ENCODE measurements around the gene OR52E8. TPM values are rescaled to one million over a fixed set of nuclear protein-coding genes. Genes with fewer than 3 reads are reported as not detected.

The OR52E8 gene
- total RNA-seq, 1 donor from 2014 or later, result not detected

- Mint-ChIP-seq H3K36me3 (no peaks in the 10 kb centered on the region), H3K27ac (no peak overlapping the region), H3K9me3 (no peaks in the 10 kb centered on the region), H3K27me3 (ENCODE audit: insufficient read depth, low read depth) (no peaks in the 10 kb centered on the region), H3K4me3 (no peak overlapping the region), H3K4me1 (no peaks in the 10 kb centered on the region)
- peaks cover 3% of the 10 kb centered on the region for H3K4me1 ChIP-seq
- no peak for DNase-seq (ENCODE audit: low spot score)
- no peaks in the 10 kb centered on the region for H3F3A ChIP-seq (ENCODE audit: low read depth)
- no peak overlapping the region for H3K27ac ChIP-seq
- no peaks in the 10 kb centered on the region for H3K79me2 ChIP-seq (ENCODE audit: low read depth)
- H3K4me2 ChIP-seq, result no peak overlapping the region
- no peak overlapping the region for H3K9ac ChIP-seq
- H3K4me3 ChIP-seq, result no peak overlapping the region
- TF ChIP-seq EZH2 (IDR thresholded peaks at IDR 0.05) (no peak), CTCF (IDR thresholded peaks at IDR 0.05) (no peak), EZH2phosphoT487 (IDR thresholded peaks at IDR 0.05) (no peak)
- no peaks in the 10 kb centered on the region for H3K27me3 ChIP-seq
- H2AFZ ChIP-seq (replicated peaks), result no peak overlapping the region
- no peaks in the 10 kb centered on the region for H3K36me3 ChIP-seq
- no peaks in the 10 kb centered on the region for H4K20me1 ChIP-seq (ENCODE audit: low read depth)
- H3K9me3 ChIP-seq (ENCODE audit: low read depth), result no peaks in the 10 kb centered on the region
Observed at GRCh38 chr11:5881756-5882155, 24.3 kb upstream of the OR52E8 start.

GRCh38 chr11:5880329-5880728, 22.8 kb upstream of the OR52E8 start, which contains the start of gene OR52E4:
Gene OR52E4 (plus strand): TSS chr11:5880629. CDS start chr11:5884293, 3,664 bp downstream.
- Mint-ChIP-seq H3K27ac (no peak within 1 kb of the TSS), H3K4me1 (no peaks in the 10 kb centered on the region), H3K27me3 (ENCODE audit: insufficient read depth, low read depth) (no peaks in the 10 kb centered on the region), H3K36me3 (no peaks in the 10 kb centered on the region), H3K4me3 (no peak within 1 kb of the TSS), H3K9me3 (no peaks in the 10 kb centered on the region)
- Histone ChIP-seq H3K4me1 (peaks cover 3% of the 10 kb centered on the region), H3K4me3 (no peak within 1 kb of the TSS), H3K9me3 (ENCODE audit: low read depth) (no peaks in the 10 kb centered on the region), H3F3A (ENCODE audit: low read depth) (no peaks in the 10 kb centered on the region), H4K20me1 (ENCODE audit: low read depth) (no peaks in the 10 kb centered on the region), H3K36me3 (no peaks in the 10 kb centered on the region), H3K27me3 (no peaks in the 10 kb centered on the region), H2AFZ (replicated peaks) (no peak within 1 kb of the TSS), H3K4me2 (no peak within 1 kb of the TSS), H3K9ac (no peak within 1 kb of the TSS), H3K27ac (no peak within 1 kb of the TSS), H3K79me2 (ENCODE audit: low read depth) (no peaks in the 10 kb centered on the region)
- TF ChIP-seq CTCF (IDR thresholded peaks at IDR 0.05) (no peak), EZH2 (IDR thresholded peaks at IDR 0.05) (no peak), EZH2phosphoT487 (IDR thresholded peaks at IDR 0.05) (no peak)
- DNase-seq (ENCODE audit: low spot score), result no peak

DNA sequence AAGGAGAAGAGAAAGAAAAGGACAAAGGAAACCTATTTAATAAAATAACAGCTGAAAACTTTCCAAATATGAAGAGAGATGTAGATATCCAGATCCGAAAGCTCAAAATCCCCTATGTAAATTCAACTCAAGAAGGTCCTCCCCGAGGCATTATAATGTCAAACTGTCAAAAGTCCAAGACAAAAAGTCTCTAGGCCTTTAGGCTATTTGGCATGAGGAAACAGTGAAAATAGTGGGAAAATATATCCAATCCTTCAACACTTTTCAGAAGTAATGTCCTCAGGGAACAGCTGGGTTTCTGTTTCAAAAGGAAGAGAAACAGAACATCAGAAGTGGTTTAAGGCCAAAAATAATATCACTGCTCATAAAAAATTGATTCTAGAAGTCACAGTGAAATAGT, 21.1 kb upstream of the OR52E8 start:
- DNase-seq (ENCODE audit: low spot score), result no peak
- Mint-ChIP-seq H3K9me3 (no peaks in the 10 kb centered on the region), H3K36me3 (no peaks in the 10 kb centered on the region), H3K4me1 (no peaks in the 10 kb centered on the region), H3K27me3 (ENCODE audit: insufficient read depth, low read depth) (no peaks in the 10 kb centered on the region), H3K27ac (no peak overlapping the region), H3K4me3 (no peak overlapping the region)
- Histone ChIP-seq H3K9me3 (ENCODE audit: low read depth) (no peaks in the 10 kb centered on the region), H4K20me1 (ENCODE audit: low read depth) (no peaks in the 10 kb centered on the region), H3F3A (ENCODE audit: low read depth) (no peaks in the 10 kb centered on the region), H3K4me1 (peaks cover 3% of the 10 kb centered on the region), H3K27me3 (no peaks in the 10 kb centered on the region), H3K9ac (no peak overlapping the region), H3K4me3 (no peak overlapping the region), H3K4me2 (no peak overlapping the region), H3K36me3 (no peaks in the 10 kb centered on the region), H2AFZ (replicated peaks) (no peak overlapping the region), H3K79me2 (ENCODE audit: low read depth) (no peaks in the 10 kb centered on the region), H3K27ac (no peak overlapping the region)
- TF ChIP-seq EZH2phosphoT487 (IDR thresholded peaks at IDR 0.05) (no peak), EZH2 (IDR thresholded peaks at IDR 0.05) (no peak), CTCF (IDR thresholded peaks at IDR 0.05) (no peak)

Data from neural progenitor cell (in vitro differentiated cells).